Cardiac muscle cell (in vitro differentiated cells and primary cell): ENCODE data around the gene CASP10. TPM values are rescaled to one million over a fixed set of nuclear protein-coding genes. Genes with fewer than 3 reads are reported as not detected.
"Not testable (repeated sequence)": the region's sequence is repeated elsewhere in the genome, so short reads cannot be mapped to it uniquely, and the experiment has no call there.

Source experiments
- DNase-seq, 2 donors: peaks; one replicate each; pipeline versions ENCODE4 v3.0.0 to v3.0.0-alpha.2; 2010 to 2017; ENCODE audit warnings: low read depth in 1 of 2, low spot score in 1 of 2
- H3K27ac ChIP-seq: fragments of 200-600 bp; sonication (generic); 2 replicates; pipeline ENCODE4 v1.5.1; 2016
- H3K27me3 ChIP-seq: fragments of 200-600 bp; sonication (generic); 2 replicates; pipeline ENCODE4 v1.6.0; 2016; ENCODE audit warnings: control low read depth
- H3K36me3 ChIP-seq: fragments of 200-600 bp; sonication (generic); 2 replicates; pipeline ENCODE4 v1.5.1; 2016; ENCODE audit warnings: control low read depth
- H3K4me1 ChIP-seq: fragments of 200-600 bp; sonication (generic); 2 replicates; pipeline ENCODE4 v1.8.1; 2017; ENCODE audit warnings: low read depth, mild to moderate bottlenecking, mixed run types
- H3K4me3 ChIP-seq: fragments of 200-600 bp; sonication (generic); 2 replicates; pipeline ENCODE4 v1.5.1; 2016; ENCODE audit warnings: mild to moderate bottlenecking
- H3K9me3 ChIP-seq: fragments of 200-600 bp; sonication (generic); 2 replicates; pipeline ENCODE4 v1.5.1; 2017; ENCODE audit warnings: low read depth, mild to moderate bottlenecking, control low read depth
- CTCF ChIP-seq: IDR thresholded peaks from 2 replicates; pipeline ENCODE4 v1.5.1; 2012; ENCODE audit warnings: low read depth, mild to moderate bottlenecking, low read length
- polyA plus RNA-seq: library from polyadenylated mRNA; unstranded; fragments of >200 nt; fragmentation: Nextera tagmentation; extraction: Ambion mirVana; gene quantifications from 2 replicates; pipeline ENCODE4 v1.2.1, GENCODE V29; 2016
- total RNA-seq: library from RNA; depleted of rRNA; stranded (reverse); fragments of >200 nt; gene quantifications from 2 replicates; pipeline ENCODE4 v1.2.3, GENCODE V29; 2016

Gene CASP10
- total and polyA plus RNA-seq, 2 experiments from 2014 or later = 0.45 to 0.86 TPM

- peak; percentile 81 for TF ChIP-seq CTCF
- H3K36me3 ChIP-seq = no peaks in the 10 kb centered on the region
- peak overlapping the region; percentile 86 for H3K27ac ChIP-seq
Observed at GRCh38 chr2:201158111-201158929, 24.6 kb upstream of the CASP10 start.

GRCh38 chr2:201164166-201164565 lies 18.8 kb upstream of the CASP10 start:
- DNase-seq = no peak
- Histone ChIP-seq H3K36me3 (no peaks in the 10 kb centered on the region), H3K27me3 (no peaks in the 10 kb centered on the region), H3K27ac (no peak overlapping the region), H3K9me3 (no peaks in the 10 kb centered on the region), H3K4me3 (no peak overlapping the region), H3K4me1 (no peaks in the 10 kb centered on the region)
- no peak for TF ChIP-seq CTCF

More at GRCh38 chr2:201158111-201158929, 24.6 kb upstream of the CASP10 start:
- peaks cover 7% of the 10 kb centered on the region for H3K4me1 ChIP-seq
- no peaks in the 10 kb centered on the region for H3K9me3 ChIP-seq
- no peaks in the 10 kb centered on the region for H3K27me3 ChIP-seq
- DNase-seq = peak; percentile 82 to 92
- H3K4me3 ChIP-seq = no peak overlapping the region

- Histone ChIP-seq H3K4me3 (no peak overlapping the region), H3K9me3 (no peaks in the 10 kb centered on the region), H3K27me3 (no peaks in the 10 kb centered on the region), H3K27ac (no peak overlapping the region), H3K36me3 (no peaks in the 10 kb centered on the region), H3K4me1 (no peaks in the 10 kb centered on the region)
- no peak for DNase-seq
- TF ChIP-seq CTCF = no peak
Observed at GRCh38 chr2:201167546-201167945, 15.4 kb upstream of the CASP10 start.

GRCh38 chr2:201168496-201168895 lies 14.4 kb upstream of the CASP10 start:
- not testable (repeated sequence) for H3K27me3 ChIP-seq, H3K36me3 ChIP-seq, DNase-seq, H3K27ac ChIP-seq, H3K4me3 ChIP-seq, H3K4me1 ChIP-seq, H3K9me3 ChIP-seq

GRCh38 chr2:201171259-201171814 lies 11.6 kb upstream of the CASP10 start:
- DNase-seq = no peak
- H3K4me3 ChIP-seq = no peak overlapping the region
- no peaks in the 10 kb centered on the region for H3K27me3 ChIP-seq
- no peaks in the 10 kb centered on the region for H3K9me3 ChIP-seq
- peaks cover 5% of the 10 kb centered on the region for H3K4me1 ChIP-seq
- TF ChIP-seq CTCF = no peak
- H3K36me3 ChIP-seq = no peaks in the 10 kb centered on the region
- H3K27ac ChIP-seq = no peak overlapping the region

GRCh38 chr2:201172279-201172678 lies 10.7 kb upstream of the CASP10 start:
- no peak overlapping the region for H3K27ac ChIP-seq
- H3K36me3 ChIP-seq = no peaks in the 10 kb centered on the region
- H3K27me3 ChIP-seq = no peaks in the 10 kb centered on the region
- H3K4me1 ChIP-seq = peaks cover 5% of the 10 kb centered on the region
- no peak overlapping the region for H3K4me3 ChIP-seq
- no peak for TF ChIP-seq CTCF
- no peaks in the 10 kb centered on the region for H3K9me3 ChIP-seq
- no peak for DNase-seq
